T follicular helper cell (primary cell): ENCODE measurements around the gene TEX29.

Experiments
- DNase-seq: peaks from one replicate; pipeline ENCODE4 v3.0.0-alpha.2; 2020; ENCODE audit warnings: low read depth

TEX29 gene

DNA sequence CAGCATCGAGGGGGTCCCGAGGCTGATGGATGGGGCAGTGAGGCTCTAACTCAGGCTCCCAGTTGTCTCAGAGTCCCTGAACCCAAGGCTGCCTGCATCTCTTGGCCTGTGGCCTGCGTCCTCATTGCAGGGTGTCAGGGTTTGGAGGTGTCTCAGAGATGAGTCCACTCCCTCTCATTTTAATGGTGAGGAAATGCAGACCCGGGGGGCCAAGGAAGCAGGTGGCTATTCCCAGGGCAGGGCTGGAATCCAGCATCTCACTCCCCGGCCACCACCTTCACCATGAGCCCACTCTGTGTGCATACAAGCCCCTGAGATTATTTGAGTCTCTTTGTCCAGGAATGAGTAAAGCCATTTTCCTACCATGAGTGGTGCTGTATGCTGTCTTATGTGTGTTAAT, 21.4 kb downstream of the TEX29 start:
- no peak for DNase-seq

DNA sequence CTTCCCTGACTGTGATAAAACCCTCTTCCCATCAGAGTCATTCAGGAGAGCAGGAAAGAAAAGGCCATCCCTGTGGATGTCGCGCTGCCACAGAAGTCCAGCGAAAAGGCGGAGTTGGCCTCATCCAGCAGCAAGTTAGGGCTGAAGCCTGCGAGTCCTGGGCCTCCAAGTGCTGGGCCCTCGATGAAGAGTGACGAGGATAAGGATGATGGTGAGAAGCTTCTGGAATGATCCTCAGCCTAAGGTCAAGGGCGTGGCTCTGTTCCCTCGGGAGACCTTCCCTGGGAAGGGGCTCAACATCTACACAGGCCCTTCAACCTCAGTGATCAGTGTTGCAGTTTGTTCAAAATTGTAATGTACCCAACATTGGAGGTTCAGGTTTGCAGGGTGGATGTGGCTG, 22.3 kb downstream of the TEX29 start:
- no peak for DNase-seq

DNA sequence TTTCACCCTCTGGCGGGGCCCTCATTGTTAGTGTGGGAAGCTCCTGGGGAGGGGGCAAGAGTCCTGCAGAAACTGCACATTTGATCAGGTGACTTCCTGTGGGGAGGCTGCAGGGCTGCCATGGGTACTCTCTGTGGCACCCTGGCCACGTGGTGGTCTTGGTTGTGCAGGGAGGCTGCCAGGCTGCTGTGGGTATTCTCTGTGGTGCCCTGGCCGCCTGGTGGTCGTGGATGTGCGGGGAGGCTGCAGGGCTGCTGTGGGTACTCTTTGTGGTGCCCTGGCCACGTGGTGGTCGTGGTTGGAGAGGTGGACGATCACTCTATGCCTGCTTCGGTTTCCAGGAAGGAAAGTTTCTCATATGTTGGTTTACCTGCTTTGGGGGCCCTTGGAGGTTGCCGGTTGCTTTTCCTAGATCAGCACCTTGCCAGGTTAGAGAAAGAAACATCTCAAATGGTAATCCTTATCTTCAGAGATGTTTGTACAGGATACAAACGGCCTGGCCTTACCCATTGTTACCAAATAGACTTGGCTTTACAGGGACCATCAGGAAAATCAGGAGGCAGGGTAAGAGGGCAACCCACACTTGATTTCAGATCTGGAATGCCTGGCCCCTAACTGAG, 22.9 kb downstream of the TEX29 start:
- no peak for DNase-seq

DNA sequence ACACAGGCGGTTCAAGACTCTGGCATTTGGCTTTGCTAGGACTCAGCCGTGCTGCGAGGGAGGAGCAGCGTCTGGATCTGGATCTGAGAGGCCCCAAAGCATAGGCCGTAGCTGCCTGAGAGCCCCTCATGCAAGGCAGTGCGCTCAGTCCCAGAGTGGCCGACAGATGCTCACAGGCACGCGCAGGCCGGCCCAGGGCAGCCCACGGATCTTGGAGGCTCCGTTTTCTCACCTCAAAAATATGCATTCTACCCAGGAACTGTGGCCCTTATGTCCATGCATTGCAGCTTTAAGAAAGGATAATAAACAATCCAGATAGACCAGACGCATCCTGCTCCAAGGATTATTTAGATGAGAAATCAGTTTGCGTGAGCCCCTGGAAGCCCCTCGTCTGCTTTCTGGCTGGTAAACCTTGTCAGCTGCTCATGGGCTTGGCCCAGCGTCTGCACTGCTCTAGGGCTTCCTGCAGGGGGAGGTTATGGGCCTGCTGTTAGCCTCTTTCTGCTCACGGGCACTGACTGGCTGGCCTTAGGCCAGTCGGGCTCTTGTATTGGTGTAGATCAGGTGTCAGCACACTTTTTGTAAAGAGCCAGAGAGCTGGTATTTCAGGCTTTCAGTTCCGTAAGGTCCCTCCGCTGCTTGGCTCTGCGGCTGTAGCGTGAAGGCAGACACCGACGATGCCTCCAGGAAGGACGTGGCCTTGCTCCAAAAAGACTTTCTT, 24.2 kb downstream of the TEX29 start:
- DNase-seq = no peak

DNA sequence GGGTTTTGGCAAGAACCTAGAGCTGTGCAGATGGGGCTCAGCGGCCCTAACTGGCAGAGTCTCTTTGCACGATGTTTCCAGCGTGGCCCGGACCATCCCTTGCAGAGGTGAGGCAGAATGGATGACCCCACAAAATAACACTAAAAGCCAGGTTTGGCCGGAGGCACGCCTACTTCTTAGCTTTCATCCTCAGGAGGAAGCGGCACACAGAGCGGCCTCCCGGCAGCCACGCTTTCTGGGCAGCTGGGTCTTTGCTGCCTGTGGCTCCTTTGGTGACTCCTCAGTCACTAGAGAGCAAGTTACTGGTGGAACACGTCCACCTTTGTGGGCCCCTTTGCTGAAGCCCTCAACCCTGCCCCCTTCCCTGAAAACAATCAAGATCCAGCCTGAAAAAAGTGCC, 25.2 kb downstream of the TEX29 start:
- no peak for DNase-seq

DNA sequence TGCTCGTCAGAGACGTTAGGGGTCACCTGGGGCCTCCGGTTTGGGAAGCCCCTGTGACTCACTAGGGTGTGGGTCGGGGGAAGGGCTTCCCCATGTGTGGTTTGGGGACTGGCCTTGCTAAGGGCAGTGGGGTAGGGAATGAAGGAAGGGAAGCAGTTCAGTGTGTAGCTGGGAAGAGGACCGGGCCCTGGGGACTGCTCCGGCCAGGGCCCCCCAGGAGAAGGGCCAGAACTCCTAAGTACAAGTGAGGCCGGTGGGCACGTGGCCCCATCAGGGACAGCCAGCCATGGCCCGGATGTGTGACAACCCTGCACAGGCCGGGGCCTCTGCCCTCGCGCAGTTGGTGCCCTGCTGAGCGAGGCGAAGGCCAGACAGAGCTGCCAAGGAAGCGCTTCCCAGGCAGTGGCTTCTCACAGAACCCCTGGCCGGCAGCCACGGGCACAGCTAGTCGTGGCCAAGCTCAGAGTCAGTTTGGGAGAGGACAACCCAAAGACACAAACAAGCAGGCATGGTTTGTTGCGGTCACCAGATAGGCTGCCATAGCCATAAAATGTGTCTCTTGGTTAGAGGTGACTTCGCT, 25.7 kb downstream of the TEX29 start:
- DNase-seq = no peak

DNA sequence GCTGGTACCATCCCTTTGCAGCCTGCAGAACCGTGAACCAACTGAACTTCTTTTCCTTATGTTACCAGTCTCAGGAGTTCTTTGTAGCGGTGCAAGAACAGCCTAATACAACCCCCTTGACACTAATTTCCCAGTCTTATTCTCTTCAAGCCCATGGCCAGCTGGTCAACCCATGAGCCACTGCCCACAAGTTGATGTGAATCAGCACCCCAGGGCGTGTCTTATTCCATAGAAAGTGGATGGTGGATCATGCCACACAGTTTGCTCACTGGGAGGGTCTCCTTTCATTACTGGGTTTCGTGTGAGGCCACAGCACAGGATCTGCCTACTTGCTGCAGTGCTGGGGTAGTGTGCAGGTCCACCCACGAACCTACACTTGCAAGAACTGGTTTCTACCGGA, 27.0 kb downstream of the TEX29 start:
- DNase-seq = no peak

DNA sequence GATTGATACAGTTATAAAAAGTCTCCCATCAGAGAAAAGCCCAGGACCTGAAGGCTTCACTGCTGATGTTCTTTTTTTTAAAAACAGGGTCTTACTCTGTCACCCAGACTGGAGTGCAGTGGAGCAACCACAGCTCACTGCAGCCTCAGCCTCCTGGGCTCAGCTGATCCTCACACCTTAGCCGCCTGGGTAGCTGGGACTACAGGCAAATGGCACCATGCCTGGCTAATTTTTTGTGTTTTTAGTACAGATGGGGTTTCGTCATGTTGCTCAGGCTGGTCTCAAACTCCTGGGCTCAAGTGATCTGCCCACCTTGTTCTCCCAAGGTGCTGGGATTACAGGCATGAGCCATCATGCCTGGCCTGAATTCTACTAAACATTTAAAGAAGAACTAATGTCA, 33.1 kb downstream of the TEX29 start:
- no peak for DNase-seq

DNA sequence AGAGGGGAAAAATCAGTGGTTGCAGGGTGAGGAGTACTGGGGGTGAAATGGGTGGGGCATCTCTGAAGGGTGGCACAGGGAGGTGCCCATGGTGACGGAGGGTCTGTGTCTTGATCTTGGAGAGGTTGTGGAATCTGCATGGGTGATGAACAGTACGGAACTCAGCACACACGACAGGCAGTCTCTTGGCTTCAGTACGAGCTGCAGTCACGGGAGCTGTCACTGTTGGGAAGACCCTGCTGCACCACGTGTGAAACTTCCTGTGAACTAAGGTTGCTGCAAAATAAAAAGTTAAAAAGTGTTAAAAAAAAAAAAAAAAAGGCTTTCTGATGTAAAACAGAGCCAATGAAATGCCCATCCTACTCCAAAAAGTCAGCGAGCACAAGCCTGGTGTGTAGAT, 34.3 kb downstream of the TEX29 start:
- no peak for DNase-seq

DNA sequence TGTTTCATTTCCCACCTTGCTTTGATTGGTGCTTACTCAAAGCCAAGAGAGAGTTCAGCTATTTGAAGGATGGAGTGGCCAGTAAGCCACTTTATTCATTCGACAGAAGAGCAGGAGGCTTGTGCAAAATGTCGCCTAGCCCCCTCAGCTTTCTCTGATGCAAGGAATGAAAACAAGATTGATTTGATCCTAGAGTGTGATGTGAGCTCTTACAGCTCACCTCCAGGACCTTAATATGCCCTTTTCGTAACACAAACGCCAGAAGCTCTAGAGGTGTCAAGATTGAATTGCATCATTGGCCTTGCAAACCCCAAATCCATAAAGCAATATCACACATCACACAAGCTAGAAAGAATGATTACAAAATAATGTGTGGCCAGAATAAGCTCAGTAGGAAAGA, 36.4 kb downstream of the TEX29 start:
- no peak for DNase-seq

DNA sequence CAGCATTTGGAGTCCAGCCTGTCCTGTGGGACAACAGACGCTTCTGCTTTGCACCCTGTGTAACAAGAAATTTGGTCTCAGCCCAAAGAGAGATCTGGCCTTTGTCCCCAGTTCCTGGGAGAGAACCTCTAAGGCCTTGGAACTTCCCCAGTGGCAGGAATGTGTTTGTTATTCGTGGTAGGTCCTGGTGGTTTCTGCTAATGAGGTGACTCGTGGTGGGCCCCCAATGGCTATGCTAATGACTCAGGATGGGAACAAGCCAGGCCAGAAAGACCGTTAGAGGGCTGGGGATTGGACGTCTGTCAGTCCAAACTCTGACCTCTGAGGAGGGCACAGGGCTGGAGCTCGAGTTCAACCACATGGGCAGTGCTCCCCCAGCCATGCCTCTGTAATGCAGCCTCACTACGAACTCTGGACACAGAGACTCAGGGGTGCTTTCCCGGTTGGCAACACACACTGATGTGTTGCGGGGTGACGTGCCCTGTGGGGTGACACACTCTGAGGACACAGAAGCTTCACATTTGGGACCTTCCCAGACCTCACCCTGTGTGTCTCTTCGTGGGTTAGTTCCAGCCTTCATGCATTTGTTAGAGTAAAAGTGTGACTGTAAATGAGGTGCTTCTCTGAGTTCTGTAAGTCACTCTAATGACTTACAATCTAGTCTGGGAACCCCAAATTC, 38.9 kb downstream of the TEX29 start:
- DNase-seq = no peak

DNA sequence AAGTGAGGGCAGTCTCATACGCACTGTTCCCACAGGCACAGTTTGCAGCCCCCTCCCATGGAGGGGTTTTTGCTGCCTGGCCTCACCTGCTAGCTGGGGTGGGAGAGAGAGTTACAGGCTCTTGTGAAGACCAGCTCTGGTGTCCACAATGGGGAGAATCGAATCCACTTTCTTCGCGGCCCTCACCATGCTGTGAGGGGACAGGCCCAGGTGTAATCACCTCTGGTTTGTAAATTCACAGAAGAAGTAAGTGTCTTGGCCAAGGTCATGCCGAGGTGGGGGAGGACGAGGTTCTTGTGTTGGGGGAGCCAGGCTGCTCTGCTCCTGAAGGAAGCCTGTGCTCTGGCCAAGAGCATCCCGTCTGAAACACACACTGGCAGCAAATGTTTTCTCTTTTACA, 39.5 kb downstream of the TEX29 start:
- DNase-seq = no peak

DNA sequence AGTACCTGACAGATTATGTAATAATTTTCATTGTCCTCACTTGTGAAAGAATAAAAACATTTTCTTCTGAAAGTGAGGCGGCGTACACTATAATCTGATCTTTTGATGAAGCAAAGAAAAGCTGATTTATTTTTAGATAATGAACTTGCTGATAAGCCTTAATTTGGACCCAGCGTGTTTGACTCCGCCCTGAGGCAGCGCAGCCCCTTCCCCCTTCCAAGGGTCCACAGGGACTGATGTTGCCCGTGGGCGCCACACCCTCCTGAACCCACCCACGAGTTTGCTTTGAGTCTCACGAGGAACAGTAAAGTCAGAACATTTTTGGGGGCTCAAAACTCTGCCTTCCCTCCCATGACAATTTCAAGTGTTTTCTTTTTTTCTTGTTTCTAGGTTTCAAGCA, 40.0 kb downstream of the TEX29 start:
- no peak for DNase-seq

DNA sequence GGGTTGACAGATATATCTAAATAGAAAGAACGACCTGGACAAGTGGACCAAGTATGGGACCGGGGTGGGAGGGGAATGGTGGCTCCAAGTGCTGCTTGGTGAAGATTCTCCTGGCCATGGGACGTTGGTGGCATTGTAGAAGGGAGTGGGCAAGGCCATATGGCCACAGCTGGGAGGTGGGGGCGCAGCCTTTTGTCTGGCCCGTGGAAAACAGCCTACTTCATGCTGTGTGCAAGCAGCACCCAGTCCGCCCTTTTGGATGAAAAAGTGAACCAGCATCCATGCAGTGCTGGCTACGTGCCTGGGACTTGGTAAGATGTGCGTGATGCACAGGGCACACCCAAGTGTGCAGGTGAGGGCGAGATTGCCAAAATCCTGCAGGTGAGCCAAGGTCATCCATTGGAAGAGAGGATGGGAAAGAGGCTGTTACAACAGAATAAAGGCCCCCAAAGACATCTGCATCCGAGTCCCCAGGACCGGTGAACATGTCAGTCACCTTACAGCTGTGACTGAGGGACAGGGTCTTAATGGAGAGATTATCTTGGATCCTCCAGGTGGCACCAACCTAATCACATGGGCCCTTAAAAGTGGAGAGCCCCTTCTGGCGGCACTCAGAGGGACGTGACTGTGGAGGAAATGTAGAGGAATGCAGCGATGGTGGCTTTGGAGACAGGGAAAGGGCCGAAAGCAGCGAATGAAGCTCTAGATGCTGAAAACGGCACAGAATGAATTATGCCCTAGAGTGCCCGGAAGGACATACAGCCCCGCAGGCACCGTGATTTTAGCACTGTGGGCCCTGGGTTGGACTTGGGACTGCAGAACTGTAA, 40.8 kb downstream of the TEX29 start:
- no peak for DNase-seq

DNA sequence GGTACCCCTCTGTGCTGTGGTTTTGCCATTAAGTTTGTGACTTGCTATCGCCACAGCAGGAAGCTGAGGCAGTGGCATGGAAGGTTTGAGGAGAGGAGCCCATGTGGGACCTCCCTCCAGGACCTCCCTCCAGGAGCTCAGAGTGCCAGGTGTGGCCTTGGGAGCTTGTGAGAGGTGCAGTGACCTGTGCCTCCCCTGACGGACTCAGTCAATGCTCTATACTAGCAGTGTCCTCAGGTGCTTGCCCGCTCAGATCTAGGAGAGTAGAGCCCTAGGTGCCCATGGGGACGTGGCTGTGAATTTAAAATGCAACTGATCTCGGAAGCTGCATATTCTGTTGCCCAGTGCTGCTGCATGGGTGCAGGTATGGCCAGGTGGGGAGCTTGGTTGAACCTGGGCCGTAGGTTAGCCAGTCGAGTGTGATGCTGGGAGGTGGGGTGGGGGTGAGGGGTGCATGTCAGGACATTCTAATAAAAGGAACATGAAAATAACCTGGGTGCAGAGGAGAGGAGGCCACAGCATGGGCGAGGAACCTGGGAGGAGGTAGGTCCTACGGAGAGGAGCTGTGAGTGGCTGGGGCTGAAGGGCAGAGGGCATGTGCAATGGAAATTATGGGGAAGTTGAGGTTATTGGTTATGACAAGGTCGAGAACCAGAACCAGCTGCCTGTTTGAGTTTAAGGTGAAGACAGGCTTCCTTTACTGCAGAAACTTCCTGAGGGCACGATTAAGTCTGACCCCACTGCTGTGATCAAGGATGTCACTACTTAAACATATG, 41.6 kb downstream of the TEX29 start:
- no peak for DNase-seq

DNA sequence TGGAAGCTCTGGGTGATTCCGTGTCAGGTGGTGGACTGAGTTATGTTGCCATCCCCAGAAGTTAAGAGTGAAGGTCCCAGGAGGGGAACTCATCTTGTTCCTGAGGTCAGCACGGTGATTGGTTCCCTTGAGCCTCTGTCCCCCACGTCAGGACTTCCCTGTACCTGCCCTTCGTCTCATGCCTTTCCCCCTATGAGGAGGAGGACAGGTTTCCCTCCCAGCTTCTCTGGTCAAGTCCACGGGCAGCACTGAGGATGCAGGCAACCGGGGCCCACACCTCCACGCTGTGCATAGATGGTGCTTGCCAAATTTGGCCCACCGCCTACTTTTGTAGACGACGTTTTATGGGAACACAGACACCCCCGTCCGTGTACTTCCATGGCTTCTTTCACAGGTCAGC, 42.7 kb downstream of the TEX29 start:
- DNase-seq = no peak

DNA sequence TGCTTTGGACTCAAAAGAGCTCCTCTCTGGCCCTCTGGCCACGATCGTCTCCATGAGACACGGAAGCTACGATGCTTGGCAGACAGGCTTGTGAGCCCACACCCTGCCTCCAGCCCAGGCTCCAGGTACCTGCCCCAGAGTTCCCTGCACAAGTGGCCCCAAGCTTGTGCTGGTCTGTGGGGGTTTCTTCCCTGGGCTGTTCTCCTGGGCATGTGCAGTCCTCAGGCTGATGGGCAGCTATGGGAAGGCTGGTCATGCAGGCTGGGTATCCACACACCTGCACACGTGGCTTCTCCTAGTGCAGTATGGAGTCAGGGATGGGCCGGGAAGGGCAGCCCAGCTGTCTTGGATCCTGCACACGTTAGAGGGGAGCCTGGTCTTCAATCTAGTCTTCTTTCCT, 43.1 kb downstream of the TEX29 start:
- no peak for DNase-seq

DNA sequence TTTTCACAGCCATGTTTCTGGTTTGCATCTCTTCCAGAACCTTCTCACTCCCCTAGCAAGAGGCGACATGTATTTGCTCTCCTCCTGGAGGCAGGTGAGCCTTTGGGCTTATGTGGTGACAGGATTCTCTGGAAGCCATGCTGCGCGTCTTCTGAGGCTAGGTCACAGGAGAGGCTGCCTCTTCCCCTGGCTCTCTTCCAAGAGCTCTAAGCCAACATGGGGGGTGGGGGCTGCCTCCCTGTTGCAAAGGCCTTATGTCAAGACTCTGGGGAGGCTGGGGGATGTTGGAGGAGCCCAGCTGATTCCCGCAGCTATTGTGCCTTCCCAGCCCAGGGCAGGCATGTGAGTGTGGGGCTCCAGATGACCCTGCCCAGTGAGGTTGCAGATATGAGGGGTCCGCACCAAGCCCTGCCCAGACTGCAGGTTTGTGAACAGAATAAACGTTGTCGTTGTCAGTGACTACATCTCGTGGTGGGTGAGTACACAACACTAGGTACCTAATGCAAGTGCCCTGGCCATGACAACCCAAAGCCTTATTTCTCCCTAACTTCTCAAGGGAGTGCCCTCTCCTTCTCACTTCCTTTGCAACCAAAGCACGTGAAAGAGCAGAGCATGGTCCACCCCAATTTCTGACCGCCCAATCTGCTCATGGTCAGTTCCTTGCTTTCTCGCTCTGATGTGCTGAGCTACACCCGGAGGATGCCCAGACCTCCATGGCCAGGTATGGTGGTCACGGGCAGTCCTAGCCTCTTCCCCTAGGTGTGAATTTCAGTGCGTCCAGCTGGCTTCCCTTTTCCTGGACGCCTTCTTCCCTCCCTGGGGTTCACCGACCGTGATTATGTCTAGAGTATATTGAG, 44.9 kb downstream of the TEX29 start:
- no peak for DNase-seq

DNA sequence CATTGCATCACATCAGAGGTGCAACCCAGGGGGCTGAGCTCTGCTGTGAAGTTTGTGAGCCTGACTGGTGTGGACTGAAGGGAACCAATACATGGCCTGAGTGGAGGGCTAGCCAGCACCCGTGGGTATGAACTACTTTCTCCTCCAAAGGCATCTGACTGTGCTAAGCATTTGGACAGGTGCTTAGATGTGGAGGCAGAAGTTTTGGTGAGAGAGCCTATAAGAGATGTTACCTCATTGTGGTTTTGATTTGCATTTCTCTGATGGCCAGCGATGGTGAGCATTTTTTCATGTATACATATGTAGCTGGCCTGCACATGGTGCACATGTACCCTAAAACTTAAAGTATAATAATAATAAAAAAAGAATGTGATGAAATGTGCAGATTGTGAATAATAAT, 46.9 kb downstream of the TEX29 start:
- no peak for DNase-seq

DNA sequence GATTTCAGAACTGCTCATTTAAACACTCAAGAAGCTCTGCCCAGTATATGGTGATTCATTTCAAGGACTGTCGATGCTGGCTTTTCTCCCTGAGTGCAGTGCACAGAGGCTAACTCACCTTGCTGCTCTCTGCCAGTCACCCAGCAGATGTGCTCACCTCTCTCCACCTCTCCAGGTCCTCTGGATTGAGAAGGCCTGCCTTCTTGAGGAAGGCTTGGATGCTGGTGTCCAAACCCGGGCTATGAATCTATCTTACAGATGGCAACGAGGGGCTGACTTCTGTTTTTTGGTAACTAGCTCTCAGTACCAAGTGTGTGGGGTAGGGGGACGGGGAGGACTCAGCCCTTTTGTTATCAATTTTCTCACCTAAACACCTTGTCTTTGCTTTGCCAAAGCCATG, 47.6 kb downstream of the TEX29 start:
- no peak for DNase-seq

DNA sequence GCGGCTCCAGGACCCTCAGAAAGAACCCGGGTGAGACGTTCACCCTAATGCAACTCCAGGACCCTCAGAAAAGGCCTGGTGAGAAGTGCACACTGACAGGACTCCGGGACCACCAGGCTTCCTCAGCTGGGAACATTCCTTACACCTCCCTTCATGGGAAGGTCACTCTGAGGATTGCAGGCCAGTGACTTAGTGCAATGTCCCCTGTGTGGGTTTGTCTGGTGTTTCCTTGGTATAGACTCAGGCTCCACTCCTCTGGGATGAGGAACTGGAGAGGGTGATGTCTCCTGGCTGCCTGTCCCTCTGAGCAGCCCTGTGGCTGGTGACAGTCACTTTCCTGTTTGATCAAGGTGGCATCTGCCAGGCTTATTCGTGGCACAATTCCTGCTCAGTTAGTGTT, 49.7 kb downstream of the TEX29 start:
- DNase-seq = no peak
